GM18861 (cell line): ENCODE results near the gene C2CD2.

Experiments used
- ATAC-seq: cut with Tn5 transposase; IDR thresholded peaks from one replicate; pipeline ENCODE4 v1.9.1; 2021; ENCODE audit not compliant: unreplicated experiment

C2CD2 gene

DNA sequence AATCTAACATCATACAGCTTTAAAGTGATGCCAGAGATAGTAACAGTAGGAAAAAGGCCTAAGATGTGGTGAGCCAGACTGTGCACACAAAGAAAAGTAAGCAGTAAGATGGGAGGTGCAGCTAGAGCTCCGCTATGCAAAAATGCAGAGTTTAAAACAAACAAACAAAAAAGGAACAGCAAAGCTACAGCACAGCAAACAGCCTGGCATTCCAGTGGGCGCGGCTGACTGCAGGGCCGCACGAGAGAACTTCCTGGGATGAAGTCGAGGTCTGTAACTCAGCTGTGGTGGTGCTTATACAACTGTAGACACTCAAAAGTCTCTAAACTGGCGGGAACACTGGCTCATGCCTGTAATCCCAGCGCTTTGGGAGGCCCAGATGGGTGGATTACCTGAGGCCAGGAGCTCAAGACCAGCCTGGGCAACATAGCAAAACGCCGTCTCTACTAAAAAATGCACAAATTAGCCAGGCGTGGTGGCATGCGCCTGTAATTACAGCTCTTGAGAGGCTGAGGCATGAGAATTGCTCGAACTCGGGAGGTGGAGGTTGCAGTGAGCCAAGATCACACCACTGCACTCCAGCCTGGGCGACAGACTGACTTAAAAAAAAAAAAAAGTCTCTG lies 104.7 kb downstream of the C2CD2 start:
- no peak for ATAC-seq

DNA sequence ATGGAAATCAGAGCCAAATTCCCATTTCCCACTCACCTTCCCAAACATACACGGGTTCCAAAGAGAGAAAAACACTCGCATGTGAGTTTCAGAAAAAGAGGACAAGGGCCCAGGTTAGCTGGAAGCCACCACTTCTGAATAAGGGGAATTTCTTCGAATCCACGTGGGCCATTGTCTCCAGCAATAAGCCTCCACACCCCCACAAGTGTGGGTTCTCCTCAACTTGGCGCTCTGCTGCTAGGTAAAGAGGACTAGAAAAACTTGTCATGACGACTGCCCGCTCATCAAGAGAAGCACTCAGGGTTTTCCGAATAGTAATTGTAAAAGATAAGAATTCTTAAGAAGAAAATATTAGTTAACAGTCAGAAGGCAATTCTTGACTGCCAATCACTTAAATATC lies 105.3 kb downstream of the C2CD2 start:
- no peak for ATAC-seq

DNA sequence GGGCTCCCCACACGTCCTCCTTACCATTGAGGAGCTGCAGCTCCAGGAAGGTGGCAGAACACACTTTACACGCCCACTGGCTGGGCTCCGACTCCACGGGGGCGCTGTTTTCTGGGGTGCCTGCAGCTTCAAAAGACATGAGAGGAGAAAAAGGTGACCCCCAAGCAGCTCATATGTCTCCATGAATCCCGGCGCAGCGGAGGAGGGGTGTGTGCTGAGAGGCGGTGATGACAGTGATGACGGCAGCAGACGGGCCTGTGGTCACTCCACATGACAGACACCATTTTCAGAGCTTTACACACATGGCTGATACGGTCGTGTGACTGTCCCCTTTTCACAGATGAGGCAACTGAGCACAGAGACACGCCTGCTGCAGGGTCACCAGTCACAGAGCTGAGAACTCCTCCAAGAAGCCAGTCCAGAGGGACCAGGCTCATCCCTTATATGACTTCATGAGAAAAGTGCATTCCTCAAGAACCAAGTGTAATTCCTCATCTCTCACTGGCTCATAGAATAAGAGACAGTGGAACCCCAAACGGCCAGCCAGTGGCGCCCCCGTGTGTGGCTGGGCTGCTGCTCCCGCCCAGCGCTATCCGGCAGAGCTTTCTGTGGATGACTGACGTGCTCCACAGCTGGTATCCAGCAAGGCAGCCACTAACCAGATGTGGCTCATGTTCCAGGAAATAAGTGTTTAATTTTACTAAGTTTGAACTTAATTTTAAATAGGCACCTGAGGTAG lies 106.6 kb downstream of the C2CD2 start:
- ATAC-seq, result no peak

DNA sequence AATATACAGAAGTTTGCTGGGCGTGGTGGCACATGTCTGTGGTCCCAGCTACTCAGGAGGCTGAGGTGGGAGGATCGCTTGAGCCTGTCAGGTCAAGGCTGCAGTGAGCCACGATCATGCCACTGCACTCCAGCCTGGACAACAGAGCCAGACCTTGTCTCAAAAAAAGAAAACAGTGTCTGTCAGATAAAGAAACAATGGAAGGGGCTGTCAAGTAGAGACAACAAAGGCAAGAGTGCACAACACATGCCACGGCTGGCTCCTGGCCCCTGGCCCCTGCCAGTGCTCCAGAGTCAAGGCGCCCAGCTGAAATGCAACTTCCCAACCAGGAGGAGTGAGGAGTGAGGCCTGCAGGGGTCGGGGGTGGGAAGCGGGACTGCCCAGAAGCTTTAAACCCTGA lies 107.3 kb downstream of the C2CD2 start:
- ATAC-seq, result no peak

GRCh38 chr21:41846033-41846317 lies 107.8 kb downstream of the C2CD2 start:
- no peak for ATAC-seq

GRCh38 chr21:41845310-41846032 lies 108.3 kb downstream of the C2CD2 start:
- no peak for ATAC-seq

DNA sequence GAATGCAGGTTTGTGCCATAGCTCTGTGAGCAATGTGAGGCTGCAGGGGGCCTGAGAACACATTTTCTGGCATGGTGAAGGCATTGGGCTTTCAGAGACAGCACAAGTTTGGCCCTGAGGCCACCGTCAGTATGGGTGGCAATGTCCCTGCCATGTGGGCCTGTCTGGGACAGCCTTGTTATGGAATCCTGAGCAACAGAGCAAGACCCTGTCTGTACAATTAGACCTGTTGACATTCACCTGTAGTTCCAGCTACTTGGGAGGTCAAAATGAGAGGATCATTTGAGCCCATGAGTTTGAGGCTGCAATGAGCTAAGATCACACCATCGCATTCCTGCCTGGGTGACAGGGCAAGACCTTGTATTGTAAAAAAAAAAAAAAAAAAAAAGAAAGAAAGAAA lies 110.2 kb downstream of the C2CD2 start:
- no peak for ATAC-seq

GRCh38 chr21:41840880-41841279 lies 112.9 kb downstream of the C2CD2 start:
- ATAC-seq, result no peak

GRCh38 chr21:41839387-41840000 lies 114.3 kb downstream of the C2CD2 start:
- ATAC-seq, result no peak

DNA sequence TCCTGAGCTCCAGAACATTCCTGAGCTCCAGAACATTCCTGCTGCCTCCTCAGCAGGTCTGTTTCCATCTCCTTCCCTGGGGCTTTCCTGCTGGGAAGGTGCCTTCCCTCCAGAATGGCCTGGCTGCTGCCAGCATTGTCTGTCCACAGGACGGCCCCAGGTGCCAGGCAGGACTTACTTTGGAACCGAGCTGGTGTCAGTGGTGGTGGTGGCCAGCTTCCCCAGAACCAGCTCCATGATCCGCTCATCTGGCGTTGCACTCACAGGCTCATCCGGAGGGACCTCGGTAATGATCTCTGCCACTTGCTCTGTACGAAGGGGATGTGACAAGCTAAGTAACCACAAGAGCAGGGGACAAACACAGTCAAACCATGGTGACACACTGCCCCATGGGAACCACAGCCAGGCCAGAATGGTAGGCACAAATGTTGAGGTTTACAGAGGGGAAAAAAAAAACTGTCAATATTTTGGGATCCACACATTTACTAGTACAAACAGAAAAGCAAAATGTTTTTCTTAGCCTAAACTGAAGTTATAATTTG lies 116.0 kb downstream of the C2CD2 start:
- ATAC-seq, result peak; percentile 34

DNA sequence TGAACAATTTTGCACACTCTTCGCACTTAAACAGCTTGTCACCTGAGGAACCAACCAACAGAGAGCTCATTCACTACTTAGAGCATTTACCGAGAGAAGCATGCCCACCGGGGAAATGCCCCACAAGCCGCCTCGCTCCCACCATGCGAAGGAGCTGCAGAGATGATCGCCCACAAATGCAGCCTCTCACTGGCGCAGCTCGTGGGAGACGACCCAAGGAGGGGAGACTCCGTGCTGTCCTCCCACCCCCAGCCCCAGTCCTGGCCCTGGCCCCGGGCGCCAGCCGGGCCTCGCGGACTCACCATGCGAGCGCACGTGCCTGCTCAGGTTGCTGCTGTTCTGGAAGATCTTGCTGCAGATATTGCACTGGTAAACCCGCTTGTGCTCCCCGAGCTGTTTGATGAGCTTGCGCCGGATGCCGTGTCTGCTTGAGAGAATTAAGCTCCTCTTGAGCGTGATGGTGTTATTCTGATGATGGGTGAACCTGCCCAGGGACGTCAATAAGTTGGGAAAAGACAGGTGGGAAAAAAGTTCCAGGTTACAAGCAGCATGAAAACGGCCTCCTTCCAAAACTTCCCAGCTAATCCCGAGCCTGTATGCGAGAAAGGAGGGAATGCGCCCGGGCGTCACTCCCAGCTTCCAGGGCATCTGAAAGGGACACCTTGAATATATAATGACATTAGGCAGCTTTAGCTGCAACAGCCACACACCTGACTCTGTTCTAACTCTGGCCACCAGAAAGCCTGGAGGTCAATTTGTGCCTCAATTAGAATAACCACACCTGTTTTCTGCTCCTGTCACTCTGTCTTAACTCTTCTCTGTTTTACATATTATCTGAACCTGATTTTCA lies 117.4 kb downstream of the C2CD2 start:
- no peak for ATAC-seq

- ATAC-seq, result no peak
Measured at GRCh38 chr21:41835711-41836154, 118.1 kb downstream of the C2CD2 start.
